HepG2 (cell line): ENCODE data around the gene GDPGP1.
"Not testable (repeated sequence)": the region's sequence is repeated elsewhere in the genome, so short reads cannot be mapped to it uniquely, and the experiment has no call there.

Source experiments
- CCAR2 ChIP-seq: fragments of 200-400 bp; formaldehyde crosslinking; optimal IDR thresholded peaks from 2 replicates; pipeline ENCODE3; 2018; ENCODE audit warnings: low read depth, mild to moderate bottlenecking, low read length, moderate library complexity
- KLF9 ChIP-seq: IDR thresholded peaks from 2 replicates; pipeline ENCODE4 v1.6.1; 2016; ENCODE audit warnings: low read depth
- MXI1 ChIP-seq: IDR thresholded peaks from 3 replicates; pipeline ENCODE4 v1.6.1; 2012; ENCODE audit warnings: low read depth, low read length, inconsistent platforms, borderline replicate concordance
- SMYD3 ChIP-seq: sonication (generic); formaldehyde crosslinking; IDR thresholded peaks from 2 replicates; pipeline ENCODE4 v1.8.1; 2023; ENCODE audit warnings: mild to moderate bottlenecking, missing genetic modification reagents
- TCF7L2 ChIP-seq: IDR thresholded peaks from 2 replicates; pipeline ENCODE4 v1.6.1; 2011; ENCODE audit warnings: mild to moderate bottlenecking, low read depth, low read length, moderate library complexity
- ZBTB38 ChIP-seq: sonication (generic); formaldehyde crosslinking; IDR thresholded peaks from 2 replicates; pipeline ENCODE4 v1.5.1; 2020; ENCODE audit warnings: mild to moderate bottlenecking, missing genetic modification reagents
- ZBTB8A ChIP-seq: sonication (generic); formaldehyde crosslinking; IDR thresholded peaks from 2 replicates; pipeline ENCODE4 v1.4.0; 2020; ENCODE audit warnings: mild to moderate bottlenecking, low read depth, missing genetic modification reagents, borderline replicate concordance
- ZNF775 ChIP-seq: sonication (generic); formaldehyde crosslinking; IDR thresholded peaks from 2 replicates; pipeline ENCODE4 v1.4.0; 2020; ENCODE audit warnings: missing genetic modification reagents, mild to moderate bottlenecking, moderate library complexity, borderline replicate concordance
- TF ChIP-seq, protein P1 (sequence below): sonication (generic); formaldehyde crosslinking; IDR thresholded peaks from 2 replicates; pipeline ENCODE4 v1.5.0; 2020; ENCODE audit warnings: mild to moderate bottlenecking, missing genetic modification reagents, moderate library complexity

DNA sequence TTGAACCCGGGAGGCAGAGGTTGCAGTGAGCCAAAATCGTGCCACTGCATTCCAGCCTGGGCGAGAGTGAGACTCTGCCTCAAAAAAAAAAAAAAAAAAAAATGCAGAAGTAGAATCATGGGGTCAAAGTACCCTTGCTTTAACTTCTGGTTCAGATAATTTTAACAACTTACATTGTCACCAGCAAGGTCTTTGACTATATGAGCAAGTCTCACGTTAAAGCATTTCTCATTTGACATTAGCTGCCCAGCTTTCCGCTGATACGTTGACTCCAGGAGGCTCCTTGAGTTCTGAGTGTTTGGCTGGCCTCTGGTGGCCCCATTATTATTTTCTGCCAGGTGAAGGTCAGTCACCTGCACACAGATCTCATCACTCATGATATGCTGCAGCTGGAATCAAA, 47.6 kb downstream of the GDPGP1 start:
- not testable (repeated sequence) for TF ChIP-seq KLF9; SMYD3 (CRISPR knock-in tag); TCF7L2; ZNF775 (CRISPR knock-in tag); ZBTB38; ZBTB8A (CRISPR knock-in tag); MXI1; CCAR2
- TF ChIP-seq, protein P1, sequence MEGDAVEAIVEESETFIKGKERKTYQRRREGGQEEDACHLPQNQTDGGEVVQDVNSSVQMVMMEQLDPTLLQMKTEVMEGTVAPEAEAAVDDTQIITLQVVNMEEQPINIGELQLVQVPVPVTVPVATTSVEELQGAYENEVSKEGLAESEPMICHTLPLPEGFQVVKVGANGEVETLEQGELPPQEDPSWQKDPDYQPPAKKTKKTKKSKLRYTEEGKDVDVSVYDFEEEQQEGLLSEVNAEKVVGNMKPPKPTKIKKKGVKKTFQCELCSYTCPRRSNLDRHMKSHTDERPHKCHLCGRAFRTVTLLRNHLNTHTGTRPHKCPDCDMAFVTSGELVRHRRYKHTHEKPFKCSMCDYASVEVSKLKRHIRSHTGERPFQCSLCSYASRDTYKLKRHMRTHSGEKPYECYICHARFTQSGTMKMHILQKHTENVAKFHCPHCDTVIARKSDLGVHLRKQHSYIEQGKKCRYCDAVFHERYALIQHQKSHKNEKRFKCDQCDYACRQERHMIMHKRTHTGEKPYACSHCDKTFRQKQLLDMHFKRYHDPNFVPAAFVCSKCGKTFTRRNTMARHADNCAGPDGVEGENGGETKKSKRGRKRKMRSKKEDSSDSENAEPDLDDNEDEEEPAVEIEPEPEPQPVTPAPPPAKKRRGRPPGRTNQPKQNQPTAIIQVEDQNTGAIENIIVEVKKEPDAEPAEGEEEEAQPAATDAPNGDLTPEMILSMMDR (CRISPR knock-in tag), result not testable (repeated sequence)
